Measurements from ENCODE around the gene BTN1A1.

DNA sequence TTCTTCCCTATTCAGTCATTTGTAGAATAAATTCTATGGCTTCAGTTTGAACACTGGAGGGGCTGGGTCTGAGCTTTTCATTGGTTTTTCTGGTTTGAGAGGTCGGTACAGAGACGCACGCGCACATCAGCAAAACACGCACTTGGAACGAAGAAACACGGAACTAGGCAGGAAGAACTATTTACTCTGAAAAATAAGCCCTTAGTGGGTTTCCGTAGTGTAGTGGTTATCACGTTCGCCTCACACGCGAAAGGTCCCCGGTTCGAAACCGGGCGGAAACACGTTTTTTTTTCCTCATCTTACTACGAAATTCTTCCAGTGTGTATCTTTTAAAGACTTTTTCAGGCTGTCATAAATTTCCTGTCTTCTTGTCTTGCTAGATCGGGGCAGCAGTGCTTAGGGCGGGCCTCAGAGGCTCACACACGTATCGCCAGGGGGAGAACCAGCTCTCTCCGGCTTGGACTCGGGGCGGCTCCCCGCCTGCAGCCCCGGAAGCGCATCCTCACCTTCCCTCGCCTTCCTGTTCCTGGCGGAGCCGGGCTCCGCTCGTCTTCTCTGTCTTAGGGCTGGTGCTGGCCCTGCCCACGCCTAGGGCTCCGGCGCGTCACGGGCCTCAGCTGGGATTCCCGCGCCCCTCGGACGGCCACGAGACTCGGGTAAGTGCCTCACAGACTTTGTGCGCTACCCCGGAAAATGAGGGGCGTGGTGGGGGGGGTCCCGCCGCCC is 37.9 kb downstream of the BTN1A1 start, which contains the start of gene HMGN4:
- TF ChIP-seq, protein P1, sequence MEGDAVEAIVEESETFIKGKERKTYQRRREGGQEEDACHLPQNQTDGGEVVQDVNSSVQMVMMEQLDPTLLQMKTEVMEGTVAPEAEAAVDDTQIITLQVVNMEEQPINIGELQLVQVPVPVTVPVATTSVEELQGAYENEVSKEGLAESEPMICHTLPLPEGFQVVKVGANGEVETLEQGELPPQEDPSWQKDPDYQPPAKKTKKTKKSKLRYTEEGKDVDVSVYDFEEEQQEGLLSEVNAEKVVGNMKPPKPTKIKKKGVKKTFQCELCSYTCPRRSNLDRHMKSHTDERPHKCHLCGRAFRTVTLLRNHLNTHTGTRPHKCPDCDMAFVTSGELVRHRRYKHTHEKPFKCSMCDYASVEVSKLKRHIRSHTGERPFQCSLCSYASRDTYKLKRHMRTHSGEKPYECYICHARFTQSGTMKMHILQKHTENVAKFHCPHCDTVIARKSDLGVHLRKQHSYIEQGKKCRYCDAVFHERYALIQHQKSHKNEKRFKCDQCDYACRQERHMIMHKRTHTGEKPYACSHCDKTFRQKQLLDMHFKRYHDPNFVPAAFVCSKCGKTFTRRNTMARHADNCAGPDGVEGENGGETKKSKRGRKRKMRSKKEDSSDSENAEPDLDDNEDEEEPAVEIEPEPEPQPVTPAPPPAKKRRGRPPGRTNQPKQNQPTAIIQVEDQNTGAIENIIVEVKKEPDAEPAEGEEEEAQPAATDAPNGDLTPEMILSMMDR (conservative IDR thresholded peaks at IDR 0.05 in 1 of 2, IDR thresholded peaks at IDR 0.05 in 1 of 2; ENCODE audit: low read depth in 1 of 2, low read length in 2 of 2) = no peak
- no peak for TF ChIP-seq EZH2 (IDR thresholded peaks at IDR 0.05; ENCODE audit: low read length, missing control alignments)
